Fibroblast of mammary gland (primary cell): ENCODE data around the gene SNX30.

Experiments
- DNase-seq: peaks from one replicate; pipeline ENCODE4 v3.0.0-alpha.2; 2010; ENCODE audit warnings: low read depth
- H3K4me3 ChIP-seq: 2 replicates; pipeline ENCODE4 v1.5.1; 2011; ENCODE audit warnings: low read depth, mild to moderate bottlenecking, low read length, moderate library complexity; ENCODE audit not compliant: control insufficient read depth
- CTCF ChIP-seq: conservative IDR thresholded peaks from 2 replicates; pipeline ENCODE4 v1.5.1; 2011; ENCODE audit warnings: low read depth, low read length, inconsistent platforms; ENCODE audit not compliant: control insufficient read depth, insufficient read depth

Gene SNX30, protein sequence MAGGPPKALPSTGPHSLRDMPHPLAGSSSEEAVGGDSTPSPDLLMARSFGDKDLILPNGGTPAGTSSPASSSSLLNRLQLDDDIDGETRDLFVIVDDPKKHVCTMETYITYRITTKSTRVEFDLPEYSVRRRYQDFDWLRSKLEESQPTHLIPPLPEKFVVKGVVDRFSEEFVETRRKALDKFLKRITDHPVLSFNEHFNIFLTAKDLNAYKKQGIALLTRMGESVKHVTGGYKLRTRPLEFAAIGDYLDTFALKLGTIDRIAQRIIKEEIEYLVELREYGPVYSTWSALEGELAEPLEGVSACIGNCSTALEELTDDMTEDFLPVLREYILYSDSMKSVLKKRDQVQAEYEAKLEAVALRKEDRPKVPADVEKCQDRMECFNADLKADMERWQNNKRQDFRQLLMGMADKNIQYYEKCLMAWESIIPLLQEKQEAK

DNA sequence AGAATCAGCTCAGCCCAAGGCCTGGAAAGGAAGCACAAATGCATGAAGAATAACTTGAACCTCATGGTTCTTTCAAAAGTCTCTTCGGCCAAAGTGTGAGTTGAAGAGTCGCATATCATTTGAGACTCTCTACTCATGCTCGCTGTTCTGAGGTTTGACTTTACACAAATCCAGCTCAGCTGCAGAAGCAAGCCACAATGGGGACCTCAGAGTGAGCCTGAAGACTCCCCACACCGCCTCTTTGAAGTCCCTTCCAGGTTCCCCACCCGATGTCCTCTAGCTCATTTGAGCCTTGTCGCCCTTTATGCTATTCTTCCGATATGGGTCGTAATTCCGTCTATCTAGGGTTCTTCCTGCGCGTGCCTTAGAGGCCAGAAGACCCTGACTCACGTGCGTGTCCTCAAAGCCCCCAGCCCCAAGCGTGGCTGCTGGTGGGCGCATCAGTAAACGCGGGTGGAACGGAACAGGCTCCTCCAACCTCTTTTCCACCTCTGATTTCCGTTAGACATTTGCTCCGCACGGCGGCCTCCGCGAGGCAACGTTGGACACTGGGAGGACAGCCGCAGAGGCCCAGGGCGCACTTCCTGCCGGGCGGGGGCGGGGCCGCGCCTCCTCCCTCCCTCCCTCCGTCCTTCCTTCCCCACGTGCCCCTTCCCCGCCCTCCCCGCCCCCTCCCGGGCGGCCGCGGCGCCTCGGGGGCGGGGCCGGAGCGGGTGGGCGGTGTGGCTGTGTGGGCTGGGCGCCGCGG lies at the start of gene SNX30:
SNX30 (plus strand) TSS at position 745 of the 748 bp plus-strand sequence. CDS start 242 bp downstream, outside the sequence.
- no peak for TF ChIP-seq CTCF
- peak within 1 kb of the TSS; percentile 77 for H3K4me3 ChIP-seq
- peak; percentile 81 for DNase-seq

GRCh38 chr9:112703304-112703703 lies 47.3 kb upstream of the SNX30 start:
- no peak for TF ChIP-seq CTCF
- DNase-seq, result no peak

GRCh38 chr9:112705768-112706427 lies 44.7 kb upstream of the SNX30 start:
- DNase-seq, result peak; percentile 53
- TF ChIP-seq CTCF, result peak; percentile 36
- no peak overlapping the region for H3K4me3 ChIP-seq

More at GRCh38 chr9:112703304-112703703, 47.3 kb upstream of the SNX30 start:
- no peak overlapping the region for H3K4me3 ChIP-seq

DNA sequence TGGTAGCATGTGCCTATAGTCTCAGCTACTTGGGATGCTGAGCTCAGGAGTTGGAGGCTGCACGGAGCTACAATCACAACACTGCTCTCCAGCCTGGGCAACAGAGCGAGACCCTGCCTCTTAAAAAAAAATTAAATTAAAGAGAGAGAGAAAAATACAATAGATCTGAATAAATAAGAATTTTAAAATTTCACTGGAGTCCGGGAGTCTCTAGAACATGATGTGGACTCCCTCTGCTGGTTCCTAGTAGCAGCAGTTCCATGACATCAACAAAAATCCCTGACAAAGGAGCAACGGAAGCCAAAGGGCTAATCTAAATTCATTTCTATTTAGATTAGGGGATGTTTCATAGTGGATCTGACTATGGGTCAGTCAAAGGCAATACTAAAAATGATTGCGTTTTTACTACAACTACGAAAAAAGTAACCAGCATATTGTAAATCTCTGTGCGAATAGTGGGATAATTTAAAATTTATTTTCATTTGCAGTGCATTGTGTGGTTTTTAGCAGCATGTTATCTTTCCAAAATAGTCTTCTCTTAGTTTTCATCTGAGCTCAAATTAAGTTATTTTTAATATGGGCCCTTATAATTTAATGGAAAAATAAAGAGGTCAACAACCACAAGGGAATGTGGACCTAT lies 39.4 kb upstream of the SNX30 start:
- peak; percentile 70 for TF ChIP-seq CTCF
- no peak overlapping the region for H3K4me3 ChIP-seq
- DNase-seq, result peak; percentile 54

DNA sequence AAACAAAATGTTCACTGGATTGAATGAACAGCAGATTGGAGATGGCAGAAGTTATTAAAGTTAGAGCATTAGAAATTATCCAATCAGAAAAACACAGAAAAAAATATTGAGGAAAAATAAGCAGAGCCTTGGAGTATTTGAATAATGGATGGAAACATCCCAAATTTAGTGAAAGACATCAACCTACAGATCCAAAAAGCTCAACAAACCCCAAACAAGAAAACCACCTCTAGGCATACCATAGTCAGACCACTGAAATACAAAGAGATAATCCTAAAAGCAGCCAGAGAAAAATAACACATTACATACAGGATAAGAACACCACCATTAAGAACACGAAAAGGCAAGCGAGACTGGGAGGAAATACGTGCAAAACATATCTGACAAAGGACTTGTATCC lies 37.9 kb upstream of the SNX30 start:
- no peak overlapping the region for H3K4me3 ChIP-seq
- TF ChIP-seq CTCF, result no peak
- no peak for DNase-seq
